Activated CD4-positive, alpha-beta T cell treated with anti-CD3 and anti-CD28 coated beads, Interleukin-2, Interleukin-6, amounts not matched to agents 100 ng/mL and 50 ng/mL, durations not matched to agents 16 hours and 8 hours (primary cell): ENCODE data around the gene DGCR2.

Source experiments
- DNase-seq: peaks from one replicate; pipeline ENCODE4 v3.0.0-alpha.2; 2020

The DGCR2 gene

GRCh38 chr22:19125474-19126308 is 3.5 kb upstream of the DGCR2 start:
- DNase-seq: no peak

- no peak for DNase-seq
These were observed 2.8 kb upstream of the DGCR2 start for GRCh38 chr22:19125011-19125410.

GRCh38 chr22:19124377-19124776 is 2.2 kb upstream of the DGCR2 start:
- DNase-seq: no peak

GRCh38 chr22:19123936-19124335 is 1.7 kb upstream of the DGCR2 start:
- DNase-seq: no peak

- DNase-seq: no peak
These were observed 710 bp upstream of the DGCR2 start for GRCh38 chr22:19122752-19123492.

GRCh38 chr22:19121631-19122142 is 525 bp downstream of the DGCR2 start:
- DNase-seq: peak; percentile 39

- DNase-seq: no peak
These were observed 1.2 kb downstream of the DGCR2 start for GRCh38 chr22:19120829-19121630.

- no peak for DNase-seq
These were observed 2.3 kb downstream of the DGCR2 start for GRCh38 chr22:19119949-19120348.

GRCh38 chr22:19118329-19118880 is 3.8 kb downstream of the DGCR2 start:
- no peak for DNase-seq

- DNase-seq: no peak
These were observed 5.1 kb downstream of the DGCR2 start for GRCh38 chr22:19117111-19117512.

GRCh38 chr22:19115628-19116027 is 6.6 kb downstream of the DGCR2 start:
- no peak for DNase-seq

- no peak for DNase-seq
These were observed 7.1 kb downstream of the DGCR2 start for GRCh38 chr22:19114984-19115552.

- no peak for DNase-seq
These were observed 8.8 kb downstream of the DGCR2 start for GRCh38 chr22:19113429-19113828.

- DNase-seq: no peak
These were observed 10.6 kb downstream of the DGCR2 start for GRCh38 chr22:19111584-19111983.

GRCh38 chr22:19111140-19111539 is 11.1 kb downstream of the DGCR2 start:
- DNase-seq: no peak

- DNase-seq: no peak
These were observed 11.6 kb downstream of the DGCR2 start for GRCh38 chr22:19110646-19111045.

- no peak for DNase-seq
These were observed 12.2 kb downstream of the DGCR2 start for GRCh38 chr22:19110064-19110458.

GRCh38 chr22:19109198-19110063 is 12.8 kb downstream of the DGCR2 start:
- DNase-seq: peak; percentile 78

- no peak for DNase-seq
These were observed 13.4 kb downstream of the DGCR2 start for GRCh38 chr22:19108807-19109197.

GRCh38 chr22:19107730-19108074 is 14.5 kb downstream of the DGCR2 start:
- DNase-seq: no peak

- DNase-seq: no peak
These were observed 15.1 kb downstream of the DGCR2 start for GRCh38 chr22:19106886-19107729.
